MM.1S (cell line): ENCODE measurements around the gene HKDC1.

Experiments
- CTCF ChIP-seq: fragments of 300-600 bp; sonication (generic); IDR thresholded peaks from 2 replicates; pipeline ENCODE4 v1.5.1; 2016; ENCODE audit warnings: antibody characterized with exemption, low read length, mixed read lengths
- EZH2 ChIP-seq: fragments of 300-600 bp; sonication (generic); optimal IDR thresholded peaks from 2 replicates; pipeline ENCODE3; 2017; ENCODE audit warnings: low read depth, mild to moderate bottlenecking, antibody characterized with exemption, low read length, mixed read lengths

- TF ChIP-seq CTCF (no peak), EZH2 (no peak)
These were observed 14.3 kb downstream of the HKDC1 start for GRCh38 chr10:69234447-69234846.
